VCaP (cell line): Measurements from ENCODE around the gene DGKH.

ENCODE experiments used
- H3K27ac ChIP-seq: fragments of 450-650 bp; 2 replicates; pipeline ENCODE4 v1.5.1; 2017
- CTCF ChIP-seq: fragments of 450-650 bp; conservative IDR thresholded peaks from 2 replicates; pipeline ENCODE4 v1.5.1; 2017; ENCODE audit warnings: mild to moderate bottlenecking, moderate library complexity

The DGKH gene, protein sequence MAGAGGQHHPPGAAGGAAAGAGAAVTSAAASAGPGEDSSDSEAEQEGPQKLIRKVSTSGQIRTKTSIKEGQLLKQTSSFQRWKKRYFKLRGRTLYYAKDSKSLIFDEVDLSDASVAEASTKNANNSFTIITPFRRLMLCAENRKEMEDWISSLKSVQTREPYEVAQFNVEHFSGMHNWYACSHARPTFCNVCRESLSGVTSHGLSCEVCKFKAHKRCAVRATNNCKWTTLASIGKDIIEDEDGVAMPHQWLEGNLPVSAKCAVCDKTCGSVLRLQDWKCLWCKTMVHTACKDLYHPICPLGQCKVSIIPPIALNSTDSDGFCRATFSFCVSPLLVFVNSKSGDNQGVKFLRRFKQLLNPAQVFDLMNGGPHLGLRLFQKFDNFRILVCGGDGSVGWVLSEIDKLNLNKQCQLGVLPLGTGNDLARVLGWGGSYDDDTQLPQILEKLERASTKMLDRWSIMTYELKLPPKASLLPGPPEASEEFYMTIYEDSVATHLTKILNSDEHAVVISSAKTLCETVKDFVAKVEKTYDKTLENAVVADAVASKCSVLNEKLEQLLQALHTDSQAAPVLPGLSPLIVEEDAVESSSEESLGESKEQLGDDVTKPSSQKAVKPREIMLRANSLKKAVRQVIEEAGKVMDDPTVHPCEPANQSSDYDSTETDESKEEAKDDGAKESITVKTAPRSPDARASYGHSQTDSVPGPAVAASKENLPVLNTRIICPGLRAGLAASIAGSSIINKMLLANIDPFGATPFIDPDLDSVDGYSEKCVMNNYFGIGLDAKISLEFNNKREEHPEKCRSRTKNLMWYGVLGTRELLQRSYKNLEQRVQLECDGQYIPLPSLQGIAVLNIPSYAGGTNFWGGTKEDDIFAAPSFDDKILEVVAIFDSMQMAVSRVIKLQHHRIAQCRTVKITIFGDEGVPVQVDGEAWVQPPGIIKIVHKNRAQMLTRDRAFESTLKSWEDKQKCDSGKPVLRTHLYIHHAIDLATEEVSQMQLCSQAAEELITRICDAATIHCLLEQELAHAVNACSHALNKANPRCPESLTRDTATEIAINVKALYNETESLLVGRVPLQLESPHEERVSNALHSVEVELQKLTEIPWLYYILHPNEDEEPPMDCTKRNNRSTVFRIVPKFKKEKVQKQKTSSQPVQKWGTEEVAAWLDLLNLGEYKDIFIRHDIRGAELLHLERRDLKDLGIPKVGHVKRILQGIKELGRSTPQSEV

GRCh38 chr13:42048342-42048683 lies at the start of gene DGKH:
Gene DGKH, plus strand, starts transcription at chr13:42048648. Its CDS starts 126 bp downstream, at chr13:42048774.
- no peak for TF ChIP-seq CTCF
- peak within 1 kb of the TSS; percentile 69 for H3K27ac ChIP-seq

DNA sequence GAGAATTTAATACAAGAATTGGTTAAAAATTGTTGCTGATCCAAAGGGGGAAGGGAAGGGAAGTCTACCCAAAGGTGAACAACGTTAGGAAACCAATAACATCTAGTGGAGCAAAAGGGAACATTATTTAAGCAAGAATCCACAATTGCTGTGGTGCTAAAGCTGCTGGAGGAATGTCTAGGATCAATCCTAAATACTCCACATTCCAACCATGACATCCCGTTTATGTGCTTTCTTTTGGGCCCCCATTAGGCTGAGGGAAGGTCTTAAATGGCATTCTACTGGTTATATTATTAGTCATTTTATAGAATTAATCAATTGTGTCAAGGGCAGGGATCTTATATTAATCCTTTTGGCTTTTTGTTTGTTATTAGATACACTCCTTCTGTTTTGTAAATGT lies 47.6 kb upstream of the DGKH start:
- no peak overlapping the region for H3K27ac ChIP-seq
- no peak for TF ChIP-seq CTCF

- no peak for TF ChIP-seq CTCF
- no peak overlapping the region for H3K27ac ChIP-seq
Measured at GRCh38 chr13:42001580-42001979, 46.9 kb upstream of the DGKH start.

GRCh38 chr13:42002066-42002465 lies 46.4 kb upstream of the DGKH start:
- H3K27ac ChIP-seq, result no peak overlapping the region

GRCh38 chr13:42007844-42008243 lies 40.6 kb upstream of the DGKH start:
- H3K27ac ChIP-seq, result no peak overlapping the region
- no peak for TF ChIP-seq CTCF

More at GRCh38 chr13:42002066-42002465, 46.4 kb upstream of the DGKH start:
- TF ChIP-seq CTCF, result no peak

- no peak overlapping the region for H3K27ac ChIP-seq
- no peak for TF ChIP-seq CTCF
Measured at GRCh38 chr13:42009057-42009456, 39.4 kb upstream of the DGKH start.
